ENCODE measurements around the gene CCDC85B.
A peak's percentile ranks its signal among the peaks of the same experiment; 100 is the strongest.
"Not testable (repeated sequence)": the region's sequence is repeated elsewhere in the genome, so short reads cannot be mapped to it uniquely, and the experiment has no call there.

Gene CCDC85B

GRCh38 chr11:65886826-65887722, 3.4 kb upstream of the CCDC85B start:
- DNase-seq (ENCODE audit: low read depth, low spot score) = no peak

GRCh38 chr11:65887723-65888162, 2.7 kb upstream of the CCDC85B start:
- DNase-seq (ENCODE audit: low read depth, low spot score) = no peak

GRCh38 chr11:65888163-65888814, 2.2 kb upstream of the CCDC85B start, which contains the start of gene FIBP:
FIBP (minus strand) TSS chr11:65888471; CDS start chr11:65888418, 53 bp downstream.
- DNase-seq (ENCODE audit: low read depth, low spot score) = peak; percentile 94

- DNase-seq (ENCODE audit: low read depth, low spot score) = no peak
Observed at GRCh38 chr11:65891219-65892136, 1.0 kb downstream of the CCDC85B start.

GRCh38 chr11:65892137-65892540, 1.7 kb downstream of the CCDC85B start:
- not testable (repeated sequence) for DNase-seq (ENCODE audit: low read depth, low spot score)

GRCh38 chr11:65892661-65893317, 2.3 kb downstream of the CCDC85B start:
- no peak for DNase-seq (ENCODE audit: low read depth, low spot score)

- DNase-seq (ENCODE audit: low read depth, low spot score) = no peak
Observed at GRCh38 chr11:65894034-65894591, 3.6 kb downstream of the CCDC85B start.

GRCh38 chr11:65895482-65895981, 5.1 kb downstream of the CCDC85B start:
- no peak for DNase-seq (ENCODE audit: low read depth, low spot score)

GRCh38 chr11:65896034-65896999, 5.8 kb downstream of the CCDC85B start:
- no peak for DNase-seq (ENCODE audit: low read depth, low spot score)

GRCh38 chr11:65897020-65897471, 6.6 kb downstream of the CCDC85B start:
- DNase-seq (ENCODE audit: low read depth, low spot score) = no peak

GRCh38 chr11:65898656-65899355, 8.3 kb downstream of the CCDC85B start:
- no peak for DNase-seq (ENCODE audit: low read depth, low spot score)

- DNase-seq (ENCODE audit: low read depth, low spot score) = no peak
Observed at GRCh38 chr11:65899356-65900124, 9.1 kb downstream of the CCDC85B start.

- DNase-seq (ENCODE audit: low read depth, low spot score) = peak; percentile 85
Observed at GRCh38 chr11:65900125-65900898, 9.8 kb downstream of the CCDC85B start, which contains the start of gene FOSL1. FOSL1 (minus strand) TSS chr11:65900388; CDS start chr11:65900339, 49 bp downstream.

GRCh38 chr11:65900899-65901180, 10.4 kb downstream of the CCDC85B start:
- no peak for DNase-seq (ENCODE audit: low read depth, low spot score)

- no peak for DNase-seq (ENCODE audit: low read depth, low spot score)
Observed at GRCh38 chr11:65903068-65903481, 12.6 kb downstream of the CCDC85B start.

- DNase-seq (ENCODE audit: low read depth, low spot score) = no peak
Observed at GRCh38 chr11:65903715-65904114, 13.2 kb downstream of the CCDC85B start.

GRCh38 chr11:65906602-65907001, 16.1 kb downstream of the CCDC85B start:
- DNase-seq (ENCODE audit: low read depth, low spot score) = no peak

Measured in activated CD4-positive, CD25-positive, alpha-beta regulatory T cell treated with anti-CD3 and anti-CD28 coated beads, Interleukin-2, amount 50 U/mL, for 16 hours (primary cell).